Panc1 (cell line): ENCODE results near the gene NTN5.

Experiments
- CTCF ChIP-seq: fragments of 450-650 bp; IDR thresholded peaks from 2 replicates; pipeline ENCODE4 v1.5.1; 2017; ENCODE audit warnings: mild to moderate bottlenecking
- POLR2AphosphoS5 ChIP-seq: IDR thresholded peaks from 2 replicates; pipeline ENCODE4 v1.6.1; 2012; ENCODE audit warnings: mild to moderate bottlenecking, low read depth, low read length, moderate library complexity
- SIN3A ChIP-seq: IDR thresholded peaks from 2 replicates; pipeline ENCODE4 v1.6.1; 2012; ENCODE audit warnings: low read depth, mild to moderate bottlenecking, low read length, moderate library complexity, borderline replicate concordance; ENCODE audit not compliant: insufficient read depth
- TCF7L2 ChIP-seq: IDR thresholded peaks from 2 replicates; pipeline ENCODE4 v1.6.1; 2011; ENCODE audit warnings: mild to moderate bottlenecking, low read depth, low read length, inconsistent platforms
- TF ChIP-seq, protein P1 (sequence below), 2 experiments: IDR thresholded peaks; 2 replicates each; pipeline ENCODE4 v1.6.1; 2011 to 2012; ENCODE audit warnings: low read depth in 2 of 2, control low read depth in 1 of 2, low read length in 1 of 2, mild to moderate bottlenecking in 1 of 2, moderate library complexity in 1 of 2; ENCODE audit not compliant: insufficient read depth in 1 of 2

DNA sequence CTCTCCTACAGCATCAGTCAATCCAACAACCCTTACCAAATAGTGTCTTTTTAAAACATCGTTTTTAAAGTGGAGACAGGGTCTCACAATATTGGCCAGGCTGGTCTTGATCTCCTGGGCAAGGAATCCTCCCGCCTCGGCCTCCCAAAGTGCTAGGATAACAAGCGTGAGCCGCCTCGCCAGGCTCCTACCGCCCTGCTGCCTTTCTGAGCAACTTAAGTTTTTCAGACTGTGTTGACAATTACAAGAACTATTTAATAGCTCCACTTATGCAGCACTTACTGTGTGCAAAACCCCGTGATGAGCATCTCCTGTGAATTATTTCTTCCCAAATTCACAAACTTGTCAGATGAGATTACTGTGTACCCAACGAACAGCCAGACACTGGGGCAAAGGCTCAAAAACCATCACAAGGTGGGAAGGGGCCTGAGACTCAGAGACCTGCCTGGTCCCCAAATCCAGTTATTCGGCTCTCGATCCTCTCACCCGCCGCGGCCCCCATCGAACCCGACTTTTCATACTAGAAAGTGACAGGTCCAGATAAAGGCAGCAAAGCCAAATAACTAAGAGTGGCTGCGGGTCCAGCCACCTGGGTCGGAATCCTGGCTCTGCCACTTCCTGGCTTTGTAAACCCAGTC, 54.4 kb downstream of the NTN5 start:
- TF ChIP-seq SIN3A (no peak), CTCF (no peak), POLR2AphosphoS5 (no peak), TCF7L2 (no peak)
- TF ChIP-seq, protein P1, sequence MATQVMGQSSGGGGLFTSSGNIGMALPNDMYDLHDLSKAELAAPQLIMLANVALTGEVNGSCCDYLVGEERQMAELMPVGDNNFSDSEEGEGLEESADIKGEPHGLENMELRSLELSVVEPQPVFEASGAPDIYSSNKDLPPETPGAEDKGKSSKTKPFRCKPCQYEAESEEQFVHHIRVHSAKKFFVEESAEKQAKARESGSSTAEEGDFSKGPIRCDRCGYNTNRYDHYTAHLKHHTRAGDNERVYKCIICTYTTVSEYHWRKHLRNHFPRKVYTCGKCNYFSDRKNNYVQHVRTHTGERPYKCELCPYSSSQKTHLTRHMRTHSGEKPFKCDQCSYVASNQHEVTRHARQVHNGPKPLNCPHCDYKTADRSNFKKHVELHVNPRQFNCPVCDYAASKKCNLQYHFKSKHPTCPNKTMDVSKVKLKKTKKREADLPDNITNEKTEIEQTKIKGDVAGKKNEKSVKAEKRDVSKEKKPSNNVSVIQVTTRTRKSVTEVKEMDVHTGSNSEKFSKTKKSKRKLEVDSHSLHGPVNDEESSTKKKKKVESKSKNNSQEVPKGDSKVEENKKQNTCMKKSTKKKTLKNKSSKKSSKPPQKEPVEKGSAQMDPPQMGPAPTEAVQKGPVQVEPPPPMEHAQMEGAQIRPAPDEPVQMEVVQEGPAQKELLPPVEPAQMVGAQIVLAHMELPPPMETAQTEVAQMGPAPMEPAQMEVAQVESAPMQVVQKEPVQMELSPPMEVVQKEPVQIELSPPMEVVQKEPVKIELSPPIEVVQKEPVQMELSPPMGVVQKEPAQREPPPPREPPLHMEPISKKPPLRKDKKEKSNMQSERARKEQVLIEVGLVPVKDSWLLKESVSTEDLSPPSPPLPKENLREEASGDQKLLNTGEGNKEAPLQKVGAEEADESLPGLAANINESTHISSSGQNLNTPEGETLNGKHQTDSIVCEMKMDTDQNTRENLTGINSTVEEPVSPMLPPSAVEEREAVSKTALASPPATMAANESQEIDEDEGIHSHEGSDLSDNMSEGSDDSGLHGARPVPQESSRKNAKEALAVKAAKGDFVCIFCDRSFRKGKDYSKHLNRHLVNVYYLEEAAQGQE (IDR thresholded peaks at IDR 0.05; ENCODE audit: insufficient read depth in 1 of 2, low read depth in 2 of 2, low read length in 1 of 2), result no peak
